K562 (cell line): Measurements from ENCODE around the gene PCDH8. TPM values are rescaled to one million over a fixed set of nuclear protein-coding genes. Genes with fewer than 3 reads are reported as not detected.

Experiments used
- ATAC-seq: fragments of 200-7000 bp; cut with Tn5 transposase; 3 replicates; pipeline ENCODE4 v1.9.1; 2020; ENCODE audit warnings: moderate library complexity
- BruUV-seq: library from RNA; stranded (reverse); fragments of 400-500 nt; replicated peaks from 2 replicates; lab custom pipeline; 2021; lab: Mats Ljungman, UMichigan
- CTCF ChIA-PET: fragments of 300-600 bp; formaldehyde crosslinking; extraction: SDS; loops from one replicate; lab custom pipeline; 2021; ENCODE audit warnings: low intra/inter-chr PET ratio; lab: Yijun Ruan, JAX
- POLR2A ChIA-PET: fragments of 300-600, 350-650 bp; sonication (Branson Sonifier 250); formaldehyde crosslinking; extraction: SDS; loops from one replicate; lab custom pipeline; 2021; ENCODE audit warnings: antibody characterized with exemption, inconsistent platforms; lab: Yijun Ruan, JAX
- DNase-seq, 4 experiments: peaks; one replicate each; pipeline versions ENCODE4 v3.0.0 to v3.0.0-alpha.2; 2011 to 2018; ENCODE audit warnings: low spot score in 3 of 4, mixed read lengths in 3 of 4; ENCODE audit errors: extremely low read depth in 1 of 4
- FAIRE-seq: peaks from 2 replicates; lab custom pipeline; 2011; peaks lifted over from hg19 to GRCh38; lab: Jason Lieb, UNC
- H2AFZ ChIP-seq: 2 replicates; pipeline ENCODE4 v1.6.0; 2011; ENCODE audit warnings: low read depth, low read length, control low read depth, inconsistent platforms
- H3K27ac ChIP-seq: fragments of 200-600 bp; 3 replicates; pipeline ENCODE4 v1.8.0; 2011; ENCODE audit warnings: low read depth, mild to moderate bottlenecking, control low read depth, inconsistent platforms, low read length, moderate library complexity, mixed read lengths; ENCODE audit errors: extremely low read depth
- H3K27me3 ChIP-seq, 2 experiments: fragments of 300-600 bp in 1 of 2; 2 replicates in 1 of 2; 3 replicates in 1 of 2; pipeline versions ENCODE4 v1.6.0 to v1.8.0; 2011; ENCODE audit warnings: inconsistent platforms in 2 of 2, low read length in 2 of 2, mild to moderate bottlenecking in 1 of 2, mixed read lengths in 1 of 2, moderate library complexity in 1 of 2; ENCODE audit not compliant: control insufficient read depth in 2 of 2, insufficient read depth in 2 of 2
- H3K36me3 ChIP-seq: fragments of 300-600 bp; 3 replicates; pipeline ENCODE4 v1.8.0; 2011; ENCODE audit warnings: mild to moderate bottlenecking, low read length, inconsistent platforms; ENCODE audit not compliant: control insufficient read depth, insufficient read depth
- H3K4me1 ChIP-seq, 2 experiments: fragments of 200-600 bp in 1 of 2; replicated peaks in 1 of 2; 2 replicates in 1 of 2; 3 replicates in 1 of 2; pipeline versions ENCODE4 v1.5.1 to v1.8.0; 2011; ENCODE audit warnings: inconsistent platforms in 2 of 2, low read length in 2 of 2, mild to moderate bottlenecking in 1 of 2, mixed read lengths in 1 of 2, moderate library complexity in 1 of 2; ENCODE audit not compliant: control insufficient read depth in 2 of 2, insufficient read depth in 2 of 2
- H3K4me2 ChIP-seq: 2 replicates; pipeline ENCODE4 v1.6.1; 2011; ENCODE audit warnings: low read length, control low read depth, inconsistent platforms, mixed read lengths; ENCODE audit not compliant: insufficient read depth
- H3K4me3 ChIP-seq: fragments of 200-600 bp; sonication (generic), shearing (Covaris generic); 2 replicates; pipeline ENCODE4 v1.5.1; 2016; ENCODE audit warnings: control low read depth, inconsistent platforms
- H3K79me2 ChIP-seq: fragments of 200-600 bp; 3 replicates; pipeline ENCODE4 v1.8.0; 2011; ENCODE audit warnings: low read length, inconsistent platforms; ENCODE audit not compliant: control insufficient read depth, insufficient read depth
- H3K9ac ChIP-seq, 2 experiments: 2 replicates each; pipeline versions ENCODE4 v1.6.0 to v1.6.1; 2011; ENCODE audit warnings: low read depth in 2 of 2, low read length in 2 of 2, control low read depth in 1 of 2, inconsistent platforms in 1 of 2, mild to moderate bottlenecking in 1 of 2, mixed read lengths in 1 of 2; ENCODE audit not compliant: insufficient read depth in 1 of 2
- H3K9me1 ChIP-seq: one replicate; pipeline ENCODE4 v1.6.0; 2011; ENCODE audit warnings: inconsistent platforms, mild to moderate bottlenecking, low read length, moderate library complexity; ENCODE audit not compliant: control insufficient read depth, insufficient read depth
- H3K9me3 ChIP-seq: replicated peaks from 2 replicates; pipeline ENCODE4 v1.5.1; 2011; ENCODE audit warnings: low read depth, low read length, inconsistent platforms; ENCODE audit not compliant: control insufficient read depth, insufficient read depth
- H4K20me1 ChIP-seq: replicated peaks from 2 replicates; pipeline ENCODE4 v1.6.1; 2011; ENCODE audit warnings: low read length, inconsistent platforms, mixed read lengths; ENCODE audit not compliant: control insufficient read depth, insufficient read depth
- CHD7 ChIP-seq: fragments of 200-600 bp; sonication (generic); IDR thresholded peaks from one replicate; pipeline ENCODE4 v1.6.1; 2012; ENCODE audit warnings: mild to moderate bottlenecking, low read depth, low read length, inconsistent platforms
- FOS ChIP-seq: IDR thresholded peaks from 3 replicates; pipeline ENCODE4 v1.6.1; 2011; ENCODE audit not compliant: insufficient read length; ENCODE audit errors: extremely low read depth
- HIVEP1 ChIP-seq: fragments of 250-450 bp; sonication (Bioruptor Pico); IDR thresholded peaks from 2 replicates; pipeline ENCODE4 v1.4.0; 2020; ENCODE audit warnings: mild to moderate bottlenecking
- MAX ChIP-seq: sonication (generic); formaldehyde crosslinking; IDR thresholded peaks from 2 replicates; pipeline ENCODE4 v1.9.0; 2022; ENCODE audit warnings: mild to moderate bottlenecking, missing genetic modification reagents
- PPARD ChIP-seq: fragments of 250-450 bp; sonication (Bioruptor Pico); IDR thresholded peaks from 2 replicates; pipeline ENCODE4 v1.8.0; 2022; ENCODE audit warnings: inconsistent platforms, mild to moderate bottlenecking, moderate library complexity
- SPI1 ChIP-seq: IDR thresholded peaks from 2 replicates; pipeline ENCODE4 v1.6.1; 2011; ENCODE audit warnings: low read depth, low read length, control low read depth, borderline replicate concordance
- ZNF316 ChIP-seq: fragments of 450-650 bp; IDR thresholded peaks from 2 replicates; pipeline ENCODE4 v1.6.1; 2016
- ZNF41 ChIP-seq: fragments of 250-450 bp; sonication (Bioruptor Pico); conservative IDR thresholded peaks from 2 replicates; pipeline ENCODE4 v1.4.0; 2020; ENCODE audit warnings: mild to moderate bottlenecking
- ZNF551 ChIP-seq: fragments of 250-450 bp; sonication (Bioruptor Pico); IDR thresholded peaks from 2 replicates; pipeline ENCODE4 v1.5.0; 2021; ENCODE audit warnings: mild to moderate bottlenecking, moderate library complexity
- WGBS: fragments of 100-300 bp; shearing (Covaris generic); methylation state at CpG from one replicate; pipeline ENCODE4 v1.1.6; 2016; ENCODE audit warnings: low coverage, mixed read lengths; ENCODE audit not compliant: insufficient coverage; ENCODE audit errors: missing lambda C conversion rate; 5-methylcytosine and 5-hydroxymethylcytosine counted together
- in situ Hi-C: fragments of 300-500 bp; cut with MboI; formaldehyde crosslinking; loops from 4 replicates; pipeline ENCODE4 v1.15.0; 2018; ENCODE audit warnings: inconsistent platforms, mixed read lengths
- intact Hi-C: fragments of 100-400 bp; cut with micrococcal nuclease; formaldehyde crosslinking; loops from 2 replicates; pipeline ENCODE4 v1.14.2; 2022
- polyA plus RNA-seq, 8 experiments: library from polyadenylated mRNA; depleted of rRNA in 4 of 8; stranded (reverse) in 5 of 8; unstranded in 3 of 8; fragments of >200 nt; fragmentation: Nextera tagmentation in 2 of 8; fragmentation: Illumina TruSeq in 1 of 8; extraction: Ambion mirVana in 2 of 8; extraction: Trizol in 1 of 8; gene quantifications; 2 replicates each; pipeline versions ENCODE4 v1.2.1 to v1.2.3, GENCODE V29; 2011 to 2014; ENCODE audit warnings: inconsistent platforms in 1 of 8, missing spikeins in 1 of 8
- total RNA-seq, 7 experiments: library from RNA; depleted of rRNA in 6 of 7; stranded (reverse); fragments of >200 nt in 6 of 7; fragmentation: Illumina TruSeq in 2 of 7; extraction: Trizol in 2 of 7; gene quantifications; 2 replicates each; pipeline versions ENCODE4 v1.2.1 to v1.2.3, GENCODE V29; 2011 to 2021; ENCODE audit warnings: low replicate concordance in 1 of 7

Gene PCDH8
- total and polyA plus RNA-seq, 9 of the 15 experiments (the other 6 are each of a cell fraction or from before 2014, with no cell fraction given), result not detected

DNA sequence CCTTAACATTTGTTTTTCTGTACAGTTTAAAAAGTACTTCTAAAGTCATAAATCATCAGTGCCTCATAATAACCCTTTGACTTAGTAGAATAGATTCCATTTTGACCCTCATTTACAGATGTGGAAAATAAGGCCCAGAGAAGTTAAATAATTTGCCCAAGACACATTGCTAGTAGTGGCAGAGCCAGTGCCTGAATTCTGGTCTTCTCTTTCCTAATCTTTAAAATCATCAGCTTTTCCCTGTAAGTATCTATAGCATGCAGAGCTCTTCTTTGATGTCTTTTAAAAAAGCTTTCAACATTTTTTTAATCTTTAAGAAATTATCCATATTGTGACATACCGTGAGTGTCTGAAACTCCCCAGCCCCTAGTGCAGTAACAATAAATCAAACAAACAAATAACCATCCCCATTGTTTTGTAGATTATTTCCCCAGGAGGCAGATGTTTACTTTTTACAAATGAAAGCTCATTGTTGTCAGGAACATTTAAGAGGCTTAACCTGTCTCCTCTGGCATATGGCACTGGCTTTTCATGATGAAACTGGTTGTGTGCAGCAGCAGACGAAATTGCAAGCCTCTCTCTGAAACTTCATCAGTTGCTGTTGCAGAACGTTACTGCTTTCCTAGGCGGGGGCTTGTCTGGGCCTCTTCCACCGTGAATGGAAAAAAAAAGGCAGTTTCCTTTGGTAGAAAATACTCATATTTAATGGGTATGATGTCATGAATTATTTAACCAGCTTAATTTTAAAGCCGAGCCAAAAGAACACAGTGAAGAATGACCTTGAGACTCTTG is 31.7 kb upstream of the PCDH8 start:
- 0% methylated on average over 6 of the region's 6 CpGs for WGBS
- intact Hi-C loops, result no loop called here
- H3K4me2 ChIP-seq, result no peak overlapping the region
- FAIRE-seq (no peak), DNase-seq (no peak), ATAC-seq (no peak)
- no peaks in the 10 kb centered on the region for H3K36me3 ChIP-seq
- no peak overlapping the region for H3K4me3 ChIP-seq
- no peak overlapping the region for H2AFZ ChIP-seq
- no peaks in the 10 kb centered on the region for H3K9me3 ChIP-seq
- H3K27ac ChIP-seq, result no peak overlapping the region
- ChIA-PET POLR2A (interaction anchor here (1.2 kb wide), 1 partner anchor 17 kb away, joined by 3 read pairs; no protein-coding TSS in a partner anchor), CTCF (no interaction called here)
- in situ Hi-C loops, result no loop called here
- no peak overlapping the region for H3K9ac ChIP-seq
- no TSS peak for BruUV-seq
- H3K4me1 ChIP-seq, result no peaks in the 10 kb centered on the region
- no peaks in the 10 kb centered on the region for H3K9me1 ChIP-seq
- TF ChIP-seq ZNF41 (CRISPR knock-in tag) (no peak), PPARD (CRISPR knock-in tag) (no peak), ZNF316 (no peak), ZNF551 (no peak), FOS (no peak), MAX (CRISPR knock-in tag) (no peak), HIVEP1 (CRISPR knock-in tag) (no peak), SPI1 (no peak), CHD7 (no peak)
- H3K79me2 ChIP-seq, result no peaks in the 10 kb centered on the region
- H4K20me1 ChIP-seq, result no peaks in the 10 kb centered on the region
- no peaks in the 10 kb centered on the region for H3K27me3 ChIP-seq
